Thymus (tissue), 11 donors: ENCODE measurements around the gene MAPK7. TPM values are rescaled to one million over a fixed set of nuclear protein-coding genes. Genes with fewer than 3 reads are reported as not detected.

Experiments
- DNase-seq, 9 donors: peaks; one replicate each; pipeline ENCODE4 v3.0.0-alpha.2; 2013; ENCODE audit warnings: low spot score in 9 of 9, low read depth in 6 of 9, missing footprints in 1 of 9
- H3K27ac ChIP-seq, 2 donors: one replicate each; pipeline ENCODE4 v1.5.1; 2013; ENCODE audit warnings: control low read depth in 1 of 2, low read depth in 1 of 2, low read length in 1 of 2, mild to moderate bottlenecking in 1 of 2, moderate library complexity in 1 of 2
- H3K27me3 ChIP-seq, 2 donors: one replicate each; pipeline ENCODE4 v1.5.1; 2013; ENCODE audit warnings: low read length in 1 of 2; ENCODE audit not compliant: control insufficient read depth in 2 of 2, insufficient read depth in 1 of 2
- H3K36me3 ChIP-seq, 2 donors: one replicate each; pipeline ENCODE4 v1.5.1; 2013; ENCODE audit warnings: low read length in 1 of 2, mild to moderate bottlenecking in 1 of 2, moderate library complexity in 1 of 2; ENCODE audit not compliant: control insufficient read depth in 2 of 2, insufficient read depth in 2 of 2
- H3K4me1 ChIP-seq, 2 donors: one replicate each; pipeline ENCODE4 v1.5.1; 2013; ENCODE audit warnings: low read length in 2 of 2; ENCODE audit not compliant: control insufficient read depth in 2 of 2, insufficient read depth in 2 of 2
- H3K4me3 ChIP-seq, 2 donors: one replicate each; pipeline ENCODE4 v1.5.1; 2013; ENCODE audit warnings: low read length in 2 of 2, control low read depth in 1 of 2, mild to moderate bottlenecking in 1 of 2
- H3K9me3 ChIP-seq, 2 donors: one replicate each; pipeline ENCODE4 v1.5.1; 2013; ENCODE audit warnings: low read length in 1 of 2, mild to moderate bottlenecking in 1 of 2; ENCODE audit not compliant: control insufficient read depth in 2 of 2, insufficient read depth in 1 of 2
- WGBS: extraction: QIAGEN DNeasy Blood & Tissue Kit; methylation state at CpG from one replicate; pipeline ENCODE4 v1.1.7; 2013; 5-methylcytosine and 5-hydroxymethylcytosine counted together
- polyA plus RNA-seq: library from polyadenylated mRNA; stranded (reverse); fragments of 200-250 nt; gene quantifications from one replicate; pipeline ENCODE4 v1.2.3, GENCODE V29; 2013
- total RNA-seq: library from RNA; stranded (reverse); fragments of 120-200 nt; gene quantifications from one replicate; pipeline ENCODE4 v1.2.4, GENCODE V29; 2013
- donor health status: healthy.

The MAPK7 gene
- total and polyA plus RNA-seq, 2 donors, result 3.3 to 13.7 TPM

DNA sequence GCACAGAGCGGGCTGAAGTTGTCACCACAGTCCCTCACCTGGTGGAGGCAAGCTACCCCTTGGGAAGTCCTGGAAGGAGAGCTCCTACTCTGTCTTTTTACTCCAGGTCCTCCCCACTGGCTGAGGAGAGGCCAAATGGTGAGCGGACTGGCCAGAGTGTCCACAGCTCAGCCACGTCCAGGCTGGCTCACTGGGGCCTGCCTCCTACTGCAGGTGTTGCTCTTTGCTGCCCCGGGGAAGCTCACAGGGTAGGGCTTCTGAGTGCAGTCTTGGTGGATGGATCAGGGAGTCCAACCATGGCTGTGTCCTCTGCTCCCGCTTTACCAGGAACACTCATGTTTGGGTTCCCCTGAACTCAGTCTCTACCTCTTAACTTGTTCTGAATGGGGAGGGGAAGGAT lies 18.4 kb upstream of the MAPK7 start:
- DNase-seq, result no peak
- H3K4me1 ChIP-seq, result peaks cover 4 to 17% of the 10 kb centered on the region in 2 donors
- H3K4me3 ChIP-seq, result no peak overlapping the region
- no peak overlapping the region for H3K27ac ChIP-seq
- WGBS, result 94% methylated on average over 5 of the region's 5 CpGs
- peaks cover 11 to 61% of the 10 kb centered on the region in 2 donors for H3K27me3 ChIP-seq
- H3K36me3 ChIP-seq, result no peaks in the 10 kb centered on the region
- H3K9me3 ChIP-seq, result no peaks in the 10 kb centered on the region

DNA sequence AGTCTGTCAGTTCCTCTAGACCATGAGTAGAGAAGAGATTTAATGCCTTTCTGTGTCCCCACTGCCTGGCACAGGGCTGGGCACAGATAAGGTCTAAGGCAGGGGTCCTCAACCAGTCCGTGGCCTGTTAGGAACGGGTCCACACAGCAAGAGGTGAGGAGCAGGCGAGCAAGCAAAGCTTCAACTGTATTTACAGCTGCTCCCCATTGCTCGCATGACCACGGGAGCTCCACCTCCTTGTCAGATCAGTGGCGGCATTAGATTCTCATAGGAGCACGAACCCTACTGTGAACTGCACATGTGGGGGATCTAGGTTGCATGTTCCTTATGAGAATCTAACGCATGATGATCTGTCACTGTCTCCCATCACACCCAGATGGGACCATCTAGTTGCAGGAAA lies 17.5 kb upstream of the MAPK7 start:
- peaks cover 11 to 63% of the 10 kb centered on the region in 2 donors for H3K27me3 ChIP-seq
- H3K36me3 ChIP-seq, result no peaks in the 10 kb centered on the region
- WGBS, result 95% methylated on average over 8 of the region's 8 CpGs
- DNase-seq, result no peak
- H3K4me1 ChIP-seq, result peaks cover 4 to 17% of the 10 kb centered on the region in 2 donors
- H3K9me3 ChIP-seq, result no peaks in the 10 kb centered on the region
- H3K27ac ChIP-seq, result no peak overlapping the region
- no peak overlapping the region for H3K4me3 ChIP-seq

DNA sequence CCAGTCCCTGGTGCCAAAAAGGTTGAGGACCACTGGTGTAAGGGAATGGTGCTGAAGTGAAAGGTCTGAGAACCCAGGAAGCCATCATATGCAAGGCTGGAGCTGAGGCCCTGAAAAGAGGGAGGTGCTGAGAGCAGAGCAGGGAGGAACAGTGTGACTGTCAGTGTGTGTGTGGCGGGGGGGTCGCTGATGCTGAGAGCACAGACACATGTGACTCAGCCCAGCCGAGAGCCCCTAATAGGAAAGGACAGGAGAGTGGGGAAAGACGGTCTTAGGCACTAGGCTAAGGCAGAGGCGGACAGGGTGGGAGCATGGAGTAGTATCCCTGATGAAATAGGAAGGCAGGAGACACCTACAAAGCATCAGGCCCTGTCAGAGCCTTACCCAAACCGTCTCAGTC lies 17.0 kb upstream of the MAPK7 start:
- Histone ChIP-seq H3K27ac (no peak overlapping the region), H3K36me3 (no peaks in the 10 kb centered on the region), H3K4me3 (no peak overlapping the region), H3K4me1 (peaks cover 4 to 17% of the 10 kb centered on the region in 2 donors), H3K9me3 (no peaks in the 10 kb centered on the region), H3K27me3 (peaks cover 11 to 63% of the 10 kb centered on the region in 2 donors)
- WGBS, result 89% methylated on average over 6 of the region's 6 CpGs
- no peak for DNase-seq

DNA sequence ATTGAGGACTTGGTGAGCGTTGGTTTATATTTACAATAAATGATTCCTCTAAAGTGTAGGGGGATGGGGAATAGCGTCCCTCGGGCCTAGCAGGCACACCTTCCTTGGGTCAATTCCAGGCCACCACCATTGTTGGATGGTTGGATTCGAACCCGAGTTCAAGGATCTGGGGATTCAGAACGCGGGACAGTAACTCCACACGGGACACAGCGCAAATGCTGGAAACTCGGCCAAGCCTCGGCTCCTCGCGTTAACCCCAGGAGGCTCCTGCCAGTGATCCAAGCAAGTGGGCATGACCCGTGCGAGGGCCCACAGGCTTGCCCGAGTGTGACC lies 16.4 kb upstream of the MAPK7 start:
- no peak overlapping the region for H3K27ac ChIP-seq
- peak overlapping the region; percentile 54 to 56 for H3K4me3 ChIP-seq
- H3K36me3 ChIP-seq, result no peaks in the 10 kb centered on the region
- no peaks in the 10 kb centered on the region for H3K9me3 ChIP-seq
- no peak for DNase-seq
- WGBS, result 36% methylated on average over 16 of the region's 16 CpGs
- H3K4me1 ChIP-seq, result peaks cover 4 to 17% of the 10 kb centered on the region in 2 donors
- peaks cover 11 to 63% of the 10 kb centered on the region in 2 donors for H3K27me3 ChIP-seq

DNA sequence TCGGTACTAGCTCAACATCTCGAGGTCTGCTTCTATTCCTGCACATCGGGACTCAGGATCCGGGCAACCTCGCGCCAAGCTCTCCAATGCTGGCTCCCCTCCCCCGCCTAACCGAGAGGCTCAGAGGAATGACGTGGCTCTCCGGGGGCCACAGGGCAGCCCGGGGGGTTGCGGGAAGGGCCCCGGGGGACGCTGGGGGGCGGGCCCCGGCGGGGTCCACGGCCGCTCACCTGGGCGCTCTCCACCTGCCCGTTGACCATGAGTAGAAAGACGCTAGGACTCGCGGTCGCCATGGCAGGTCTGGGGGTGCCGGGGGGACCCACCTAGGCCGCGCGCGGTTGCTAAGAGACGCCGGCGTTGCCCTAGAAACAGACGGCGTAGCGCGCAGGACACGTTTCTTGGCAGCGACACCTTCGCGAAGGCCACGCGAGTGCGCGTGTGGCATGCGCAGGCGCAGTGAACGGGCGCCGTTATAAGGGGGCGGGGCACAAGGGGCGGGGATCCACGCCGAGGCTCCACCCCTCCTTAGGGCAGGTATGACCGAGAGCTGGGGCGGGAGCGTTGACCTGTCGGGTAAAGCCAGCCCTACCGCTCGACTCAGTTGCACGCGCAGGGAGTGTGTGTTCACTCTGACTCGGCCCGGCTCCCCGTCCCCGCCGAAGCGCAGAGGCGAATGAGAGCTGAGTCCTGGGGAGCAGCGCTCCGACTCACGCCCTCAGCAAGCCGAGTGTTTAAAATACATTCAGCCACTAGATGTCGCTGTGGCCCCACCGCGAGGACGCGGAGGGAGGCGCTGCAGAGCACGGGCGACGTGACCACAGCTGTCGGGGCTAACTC lies 15.8 kb upstream of the MAPK7 start, which contains the start of gene B9D1:
TSS of gene B9D1 (minus strand) at position 447 of the 837 bp plus-strand sequence. CDS start at position 293, 154 bp downstream.
- Histone ChIP-seq H3K27ac (peak within 1 kb of the TSS in 1 of 2 donors; percentile 22), H3K9me3 (no peaks in the 10 kb centered on the region), H3K36me3 (no peaks in the 10 kb centered on the region), H3K27me3 (peaks cover 11 to 59% of the 10 kb centered on the region in 2 donors), H3K4me3 (peak within 1 kb of the TSS; percentile 54 to 56), H3K4me1 (peaks cover 4 to 17% of the 10 kb centered on the region in 2 donors)
- 1% methylated on average over 83 of the region's 83 CpGs for WGBS
- DNase-seq, result peak; percentile 81 to 98 (median 87)

DNA sequence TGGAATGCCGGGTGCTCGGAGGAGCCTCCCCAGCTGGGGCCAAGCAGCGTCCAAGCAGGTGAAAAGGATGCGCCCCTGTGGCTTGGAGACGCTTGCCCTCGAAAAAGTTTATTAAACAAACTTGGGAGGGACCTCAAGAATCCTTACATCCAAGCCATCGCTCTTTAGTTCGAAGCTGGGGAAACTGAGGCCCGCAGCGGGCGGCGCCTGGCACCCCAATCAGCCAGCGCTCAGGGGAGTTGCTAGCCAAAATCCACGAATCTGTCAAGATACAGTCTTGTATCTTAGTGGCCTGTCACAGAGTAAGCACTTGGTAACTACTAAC lies 15.2 kb upstream of the MAPK7 start:
- peak overlapping the region in 1 of 2 donors; percentile 54 for H3K4me3 ChIP-seq
- H3K9me3 ChIP-seq, result no peaks in the 10 kb centered on the region
- peaks cover 11 to 55% of the 10 kb centered on the region in 2 donors for H3K27me3 ChIP-seq
- H3K27ac ChIP-seq, result no peak overlapping the region
- 36% methylated on average over 14 of the region's 14 CpGs for WGBS
- no peak for DNase-seq
- H3K4me1 ChIP-seq, result peaks cover 4 to 17% of the 10 kb centered on the region in 2 donors
- no peaks in the 10 kb centered on the region for H3K36me3 ChIP-seq

DNA sequence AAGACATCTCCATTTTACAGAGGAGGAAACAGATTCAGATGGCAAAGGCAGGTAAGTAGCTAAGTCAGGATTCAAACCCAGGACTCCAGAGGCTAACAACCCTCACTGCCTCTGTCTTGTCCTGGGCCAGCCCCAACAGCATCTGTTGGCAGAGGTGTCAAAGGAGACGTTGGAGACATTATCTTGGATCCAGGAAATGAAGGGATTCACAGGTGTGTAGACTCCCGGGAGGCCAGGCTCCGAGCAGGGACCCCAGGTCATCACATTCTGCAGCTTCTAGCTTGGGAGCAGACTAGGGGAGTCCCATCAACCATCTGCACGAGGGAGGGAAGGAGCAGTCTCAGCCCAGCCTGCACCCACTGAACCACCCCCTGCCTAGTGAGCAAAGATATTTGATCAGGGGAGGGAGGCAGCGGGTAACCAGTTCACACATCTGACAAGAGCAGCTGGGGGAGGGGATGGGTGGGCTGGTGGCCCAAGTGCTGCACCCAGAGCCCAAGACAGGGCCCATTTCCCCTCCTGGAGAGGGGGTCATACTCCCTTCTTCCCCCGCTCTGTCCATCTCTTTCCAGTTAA lies 14.8 kb upstream of the MAPK7 start:
- peaks cover 11 to 51% of the 10 kb centered on the region in 2 donors for H3K27me3 ChIP-seq
- DNase-seq, result no peak
- no peak overlapping the region for H3K27ac ChIP-seq
- no peaks in the 10 kb centered on the region for H3K36me3 ChIP-seq
- no peak overlapping the region for H3K4me3 ChIP-seq
- 78% methylated on average over 6 of the region's 6 CpGs for WGBS
- no peaks in the 10 kb centered on the region for H3K9me3 ChIP-seq
- H3K4me1 ChIP-seq, result peaks cover 4 to 17% of the 10 kb centered on the region in 2 donors

DNA sequence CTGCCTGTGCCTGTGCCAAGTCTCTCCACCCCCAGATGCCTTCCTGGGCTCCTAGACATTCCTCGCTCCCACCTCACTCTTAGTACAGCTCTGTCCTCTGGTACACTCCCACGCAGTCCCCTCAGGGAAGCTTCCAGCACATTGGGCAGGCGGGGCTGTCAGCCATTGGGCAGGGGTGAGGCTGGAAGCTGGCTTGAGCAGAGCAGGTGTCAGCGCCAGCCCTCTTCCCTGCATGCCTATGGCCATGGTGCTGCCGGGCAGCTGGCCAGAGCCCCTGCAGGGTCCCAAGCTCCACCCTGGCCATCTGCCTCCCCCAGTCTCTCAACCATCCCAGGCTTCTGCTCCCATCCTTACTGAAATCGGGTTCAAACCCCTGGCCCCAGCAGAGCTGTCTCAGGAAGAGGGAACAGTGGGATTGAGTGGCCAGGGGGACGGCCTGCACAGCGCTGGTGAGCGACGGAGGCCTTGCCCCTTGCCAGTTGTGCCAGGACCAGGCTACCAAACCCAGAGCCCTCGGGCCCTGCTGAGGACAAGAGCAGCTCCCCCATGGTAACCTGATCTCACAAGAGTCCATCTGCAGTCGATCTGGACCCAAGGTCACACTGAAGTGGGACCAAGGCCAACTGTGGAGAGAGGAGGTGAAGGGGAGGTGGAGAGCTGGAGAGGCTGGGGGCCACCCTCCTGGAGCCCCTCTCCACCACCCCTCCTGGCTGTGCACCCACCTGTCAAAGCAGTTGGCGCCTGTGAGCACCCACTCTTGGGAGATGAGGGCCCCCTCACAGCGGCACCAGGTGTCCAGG lies 13.4 kb upstream of the MAPK7 start:
- 93% methylated on average over 14 of the region's 14 CpGs for WGBS

DNA sequence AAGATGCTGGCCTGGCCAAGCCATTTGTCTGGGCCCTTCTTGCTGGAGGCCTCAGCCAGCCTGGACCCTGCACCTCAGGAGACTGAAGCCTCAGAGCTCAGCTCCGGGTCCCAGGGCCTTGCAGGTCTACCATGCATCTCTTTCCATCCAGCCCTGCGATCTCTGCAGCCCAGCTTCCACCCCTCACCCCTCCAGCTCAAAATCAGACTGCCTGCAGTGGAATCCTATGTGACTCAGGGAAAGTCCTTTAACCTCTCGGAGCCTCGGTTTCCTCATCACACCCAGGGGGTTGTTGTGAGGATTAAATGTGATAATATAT lies 12.8 kb upstream of the MAPK7 start:
- Histone ChIP-seq H3K27me3 (peaks cover 11 to 33% of the 10 kb centered on the region in 2 donors), H3K9me3 (no peaks in the 10 kb centered on the region), H3K27ac (no peak overlapping the region), H3K4me3 (no peak overlapping the region), H3K4me1 (peaks cover 4 to 17% of the 10 kb centered on the region in 2 donors), H3K36me3 (no peaks in the 10 kb centered on the region)
- DNase-seq, result no peak
- 97% methylated on average over 4 of the region's 4 CpGs for WGBS

More for the DNA sequence above, 13.4 kb upstream of the MAPK7 start:
- Histone ChIP-seq H3K9me3 (no peaks in the 10 kb centered on the region), H3K4me1 (peaks cover 4 to 17% of the 10 kb centered on the region in 2 donors), H3K36me3 (no peaks in the 10 kb centered on the region), H3K27me3 (peaks cover 11 to 38% of the 10 kb centered on the region in 2 donors), H3K27ac (no peak overlapping the region), H3K4me3 (no peak overlapping the region)
- no peak for DNase-seq
